Thymus (tissue), 11 donors: ENCODE data around the gene MACROD2. TPM values are rescaled to one million over a fixed set of nuclear protein-coding genes. Genes with fewer than 3 reads are reported as not detected.

Experiments
- DNase-seq, 9 donors: peaks; one replicate each; pipeline ENCODE4 v3.0.0-alpha.2; 2013; ENCODE audit warnings: low spot score in 9 of 9, low read depth in 6 of 9, missing footprints in 1 of 9
- H3K27ac ChIP-seq, 2 donors: one replicate each; pipeline ENCODE4 v1.5.1; 2013; ENCODE audit warnings: control low read depth in 1 of 2, low read depth in 1 of 2, low read length in 1 of 2, mild to moderate bottlenecking in 1 of 2, moderate library complexity in 1 of 2
- H3K27me3 ChIP-seq, 2 donors: one replicate each; pipeline ENCODE4 v1.5.1; 2013; ENCODE audit warnings: low read length in 1 of 2; ENCODE audit not compliant: control insufficient read depth in 2 of 2, insufficient read depth in 1 of 2
- H3K36me3 ChIP-seq, 2 donors: one replicate each; pipeline ENCODE4 v1.5.1; 2013; ENCODE audit warnings: low read length in 1 of 2, mild to moderate bottlenecking in 1 of 2, moderate library complexity in 1 of 2; ENCODE audit not compliant: control insufficient read depth in 2 of 2, insufficient read depth in 2 of 2
- H3K4me1 ChIP-seq, 2 donors: one replicate each; pipeline ENCODE4 v1.5.1; 2013; ENCODE audit warnings: low read length in 2 of 2; ENCODE audit not compliant: control insufficient read depth in 2 of 2, insufficient read depth in 2 of 2
- H3K4me3 ChIP-seq, 2 donors: one replicate each; pipeline ENCODE4 v1.5.1; 2013; ENCODE audit warnings: low read length in 2 of 2, control low read depth in 1 of 2, mild to moderate bottlenecking in 1 of 2
- H3K9me3 ChIP-seq, 2 donors: one replicate each; pipeline ENCODE4 v1.5.1; 2013; ENCODE audit warnings: low read length in 1 of 2, mild to moderate bottlenecking in 1 of 2; ENCODE audit not compliant: control insufficient read depth in 2 of 2, insufficient read depth in 1 of 2
- WGBS: extraction: QIAGEN DNeasy Blood & Tissue Kit; methylation state at CpG from one replicate; pipeline ENCODE4 v1.1.7; 2013; 5-methylcytosine and 5-hydroxymethylcytosine counted together
- polyA plus RNA-seq: library from polyadenylated mRNA; stranded (reverse); fragments of 200-250 nt; gene quantifications from one replicate; pipeline ENCODE4 v1.2.3, GENCODE V29; 2013
- total RNA-seq: library from RNA; stranded (reverse); fragments of 120-200 nt; gene quantifications from one replicate; pipeline ENCODE4 v1.2.4, GENCODE V29; 2013
- donor health status: healthy.

Gene MACROD2
- total and polyA plus RNA-seq, 2 donors: 1.6 to 4.2 TPM

- DNase-seq: no peak
- Histone ChIP-seq H3K36me3 (no peaks in the 10 kb centered on the region), H3K4me1 (no peaks in the 10 kb centered on the region), H3K27ac (no peak overlapping the region), H3K9me3 (no peaks in the 10 kb centered on the region), H3K27me3 (no peaks in the 10 kb centered on the region), H3K4me3 (no peak overlapping the region)
- 70% methylated on average over 2 of the region's 2 CpGs for WGBS
Measured at GRCh38 chr20:16078172-16078898, 2083.0 kb downstream of the MACROD2 start.

- WGBS: 90% methylated on average over 1 of the region's 1 CpG
- Histone ChIP-seq H3K9me3 (no peaks in the 10 kb centered on the region), H3K36me3 (no peaks in the 10 kb centered on the region), H3K27ac (no peak overlapping the region), H3K27me3 (no peaks in the 10 kb centered on the region), H3K4me1 (no peaks in the 10 kb centered on the region), H3K4me3 (no peak overlapping the region)
- no peak for DNase-seq
Measured at GRCh38 chr20:16081421-16081820, 2086.1 kb downstream of the MACROD2 start.

GRCh38 chr20:16082051-16082550 lies 2086.8 kb downstream of the MACROD2 start:
- no peak for DNase-seq
- no peaks in the 10 kb centered on the region for H3K27me3 ChIP-seq
- 95% methylated on average over 2 of the region's 2 CpGs for WGBS
- H3K9me3 ChIP-seq: no peaks in the 10 kb centered on the region
- H3K27ac ChIP-seq: no peak overlapping the region
- H3K36me3 ChIP-seq: no peaks in the 10 kb centered on the region
- no peaks in the 10 kb centered on the region for H3K4me1 ChIP-seq
- H3K4me3 ChIP-seq: no peak overlapping the region

- H3K4me3 ChIP-seq: no peak overlapping the region
- no peaks in the 10 kb centered on the region for H3K36me3 ChIP-seq
- no peaks in the 10 kb centered on the region for H3K27me3 ChIP-seq
- no peak for DNase-seq
- H3K4me1 ChIP-seq: no peaks in the 10 kb centered on the region
- no peaks in the 10 kb centered on the region for H3K9me3 ChIP-seq
- no peak overlapping the region for H3K27ac ChIP-seq
Measured at GRCh38 chr20:16083639-16084280, 2088.4 kb downstream of the MACROD2 start.

- no peaks in the 10 kb centered on the region for H3K4me1 ChIP-seq
Measured at GRCh38 chr20:16095226-16095625, 2099.9 kb downstream of the MACROD2 start.

GRCh38 chr20:16096756-16097326 lies 2101.5 kb downstream of the MACROD2 start:
- H3K9me3 ChIP-seq: no peaks in the 10 kb centered on the region
- WGBS: 96% methylated on average over 4 of the region's 4 CpGs
- H3K4me3 ChIP-seq: no peak overlapping the region
- no peaks in the 10 kb centered on the region for H3K36me3 ChIP-seq
- no peaks in the 10 kb centered on the region for H3K27me3 ChIP-seq
- DNase-seq: no peak
- H3K27ac ChIP-seq: no peak overlapping the region
- no peaks in the 10 kb centered on the region for H3K4me1 ChIP-seq

More at GRCh38 chr20:16095226-16095625, 2099.9 kb downstream of the MACROD2 start:
- no peak overlapping the region for H3K27ac ChIP-seq
- no peaks in the 10 kb centered on the region for H3K36me3 ChIP-seq
- H3K9me3 ChIP-seq: no peaks in the 10 kb centered on the region
- 73% methylated on average over 2 of the region's 2 CpGs for WGBS
- H3K27me3 ChIP-seq: no peaks in the 10 kb centered on the region
- H3K4me3 ChIP-seq: no peak overlapping the region
- DNase-seq: no peak

GRCh38 chr20:16097788-16098187 lies 2102.5 kb downstream of the MACROD2 start:
- no peak overlapping the region for H3K4me3 ChIP-seq
- no peaks in the 10 kb centered on the region for H3K9me3 ChIP-seq
- H3K27ac ChIP-seq: no peak overlapping the region
- H3K27me3 ChIP-seq: no peaks in the 10 kb centered on the region
- no peaks in the 10 kb centered on the region for H3K4me1 ChIP-seq
- H3K36me3 ChIP-seq: no peaks in the 10 kb centered on the region
- 92% methylated on average over 4 of the region's 4 CpGs for WGBS
- DNase-seq: no peak

- no peak overlapping the region for H3K27ac ChIP-seq
Measured at GRCh38 chr20:16098890-16099639, 2103.7 kb downstream of the MACROD2 start.

GRCh38 chr20:16100111-16100510 lies 2104.8 kb downstream of the MACROD2 start:
- Histone ChIP-seq H3K27me3 (no peaks in the 10 kb centered on the region), H3K9me3 (no peaks in the 10 kb centered on the region), H3K36me3 (no peaks in the 10 kb centered on the region), H3K4me3 (no peak overlapping the region), H3K4me1 (no peaks in the 10 kb centered on the region), H3K27ac (no peak overlapping the region)
- 97% methylated on average over 3 of the region's 3 CpGs for WGBS
- no peak for DNase-seq

More at GRCh38 chr20:16098890-16099639, 2103.7 kb downstream of the MACROD2 start:
- DNase-seq: no peak
- Histone ChIP-seq H3K4me3 (no peak overlapping the region), H3K27me3 (no peaks in the 10 kb centered on the region), H3K9me3 (no peaks in the 10 kb centered on the region), H3K36me3 (no peaks in the 10 kb centered on the region), H3K4me1 (no peaks in the 10 kb centered on the region)
- WGBS: 79% methylated on average over 7 of the region's 7 CpGs
